Measurements from ENCODE around the gene ELMO1. TPM values are rescaled to one million over a fixed set of nuclear protein-coding genes. Genes with fewer than 3 reads are reported as not detected.

The ELMO1 gene
- total RNA-seq, 1 donor from 2014 or later = 0.69 TPM

- no peak overlapping the region for H3K4me3 ChIP-seq (ENCODE audit: low read depth, low read length)
- TF ChIP-seq CTCF (conservative IDR thresholded peaks at IDR 0.05; ENCODE audit: low read depth, low read length) = peak; percentile 8
- no peak for DNase-seq (ENCODE audit: low read depth)
Observed at GRCh38 chr7:37352974-37353948, 95.4 kb downstream of the ELMO1 start.

- no peak for DNase-seq (ENCODE audit: low read depth)
- TF ChIP-seq CTCF (conservative IDR thresholded peaks at IDR 0.05; ENCODE audit: low read depth, low read length) = no peak
- H3K4me3 ChIP-seq (ENCODE audit: low read depth, low read length) = no peak overlapping the region
Observed at GRCh38 chr7:37352251-37352880, 96.3 kb downstream of the ELMO1 start.

GRCh38 chr7:37351716-37352115 lies 96.9 kb downstream of the ELMO1 start:
- no peak for DNase-seq (ENCODE audit: low read depth)
- no peak for TF ChIP-seq CTCF (conservative IDR thresholded peaks at IDR 0.05; ENCODE audit: low read depth, low read length)
- no peak overlapping the region for H3K4me3 ChIP-seq (ENCODE audit: low read depth, low read length)

- TF ChIP-seq CTCF (conservative IDR thresholded peaks at IDR 0.05; ENCODE audit: low read depth, low read length) = no peak
- no peak overlapping the region for H3K4me3 ChIP-seq (ENCODE audit: low read depth, low read length)
- no peak for DNase-seq (ENCODE audit: low read depth)
Observed at GRCh38 chr7:37349979-37350590, 98.6 kb downstream of the ELMO1 start.

- H3K4me3 ChIP-seq (ENCODE audit: low read depth, low read length) = no peak overlapping the region
- no peak for DNase-seq (ENCODE audit: low read depth)
- TF ChIP-seq CTCF (conservative IDR thresholded peaks at IDR 0.05; ENCODE audit: low read depth, low read length) = no peak
Observed at GRCh38 chr7:37348982-37349381, 99.7 kb downstream of the ELMO1 start.

- H3K4me3 ChIP-seq (ENCODE audit: low read depth, low read length) = no peak overlapping the region
- no peak for DNase-seq (ENCODE audit: low read depth)
- TF ChIP-seq CTCF (conservative IDR thresholded peaks at IDR 0.05; ENCODE audit: low read depth, low read length) = no peak
Observed at GRCh38 chr7:37346761-37347160, 101.9 kb downstream of the ELMO1 start.

Data from epithelial cell of proximal tubule (primary cell).